GM12878 (cell line): Measurements from ENCODE around the gene POU2F1. TPM values are rescaled to one million over a fixed set of nuclear protein-coding genes. Genes with fewer than 3 reads are reported as not detected.

Source experiments
- CBFB ChIP-seq: IDR thresholded peaks from 2 replicates; pipeline ENCODE4 v1.6.1; 2016; ENCODE audit warnings: antibody characterized with exemption, low read depth
- CEBPZ ChIP-seq: fragments of 150-350 bp; IDR thresholded peaks from 2 replicates; pipeline ENCODE4 v1.6.1; 2016; ENCODE audit warnings: low read depth, low read length
- CUX1 ChIP-seq: IDR thresholded peaks from 2 replicates; pipeline ENCODE4 v1.6.1; 2012; ENCODE audit warnings: improper control_type of control experiment, low read depth, low read length; ENCODE audit not compliant: insufficient replicate concordance
- GATAD2B ChIP-seq: fragments of 450-650 bp; conservative IDR thresholded peaks from 2 replicates; pipeline ENCODE4 v1.6.1; 2017; ENCODE audit warnings: low read depth, mild to moderate bottlenecking, moderate library complexity
- IKZF1 ChIP-seq: fragments of 450-650 bp; conservative IDR thresholded peaks from 2 replicates; pipeline ENCODE4 v1.6.1; 2017; ENCODE audit warnings: antibody characterized with exemption, mild to moderate bottlenecking
- JUNB ChIP-seq: IDR thresholded peaks from 2 replicates; pipeline ENCODE4 v1.6.1; 2016; ENCODE audit warnings: antibody characterized with exemption, mild to moderate bottlenecking
- KDM1A ChIP-seq: fragments of 200-600 bp; sonication (generic); IDR thresholded peaks from 2 replicates; pipeline ENCODE4 v1.6.1; 2016; ENCODE audit warnings: borderline replicate concordance
- SUPT20H ChIP-seq: IDR thresholded peaks from 2 replicates; pipeline ENCODE4 v1.6.1; 2011; ENCODE audit warnings: low read depth, mild to moderate bottlenecking, low read length, moderate library complexity, borderline replicate concordance; ENCODE audit not compliant: control insufficient read depth
- ZNF384 ChIP-seq: IDR thresholded peaks from 2 replicates; pipeline ENCODE4 v1.6.1; 2012; ENCODE audit warnings: low read depth, mild to moderate bottlenecking, low read length, improper control_type of control experiment, borderline replicate concordance
- polyA plus RNA-seq, 11 experiments: library from polyadenylated mRNA; depleted of rRNA in 4 of 11; unstranded in 6 of 11; stranded (reverse) in 5 of 11; fragments of >200 nt; fragmentation: Nextera tagmentation in 4 of 11; fragmentation: Illumina TruSeq in 1 of 11; extraction: Ambion mirVana in 4 of 11; extraction: Trizol in 1 of 11; gene quantifications; 1 replicate in 1 of 11; 2 replicates in 10 of 11; pipeline versions ENCODE4 v1.2.1 to v1.2.3, GENCODE V29; 2011 to 2016; ENCODE audit warnings: inconsistent platforms in 2 of 11, missing spikeins in 2 of 11, low read depth in 1 of 11
- total RNA-seq, 4 experiments: library from RNA; depleted of rRNA in 3 of 4; stranded (reverse); fragments of >200 nt in 3 of 4; fragmentation: Illumina TruSeq in 1 of 4; extraction: Trizol in 1 of 4; gene quantifications; 2 replicates each; pipeline versions ENCODE4 v1.2.1 to v1.2.3, GENCODE V29; 2013 to 2021

Gene POU2F1
- total and polyA plus RNA-seq, 10 of the 15 experiments (the other 5 are each of a cell fraction or from before 2014, with no cell fraction given): 2.5 to 21.7 (median 12.5) TPM

- no peak for TF ChIP-seq CUX1
- TF ChIP-seq ZNF384: no peak
- TF ChIP-seq SUPT20H: no peak
- TF ChIP-seq CBFB: no peak
- no peak for TF ChIP-seq KDM1A
- no peak for TF ChIP-seq CEBPZ
- no peak for TF ChIP-seq JUNB
- TF ChIP-seq IKZF1: no peak
- no peak for TF ChIP-seq GATAD2B
Measured at GRCh38 chr1:167388976-167389375, 168.3 kb downstream of the POU2F1 start (continued).
